ENCODE data around the gene TNFRSF18.
A peak's percentile ranks its signal among the peaks of the same experiment; 100 is the strongest.
"Not testable (repeated sequence)": the region's sequence is repeated elsewhere in the genome, so short reads cannot be mapped to it uniquely, and the experiment has no call there.

TNFRSF18 gene

DNA sequence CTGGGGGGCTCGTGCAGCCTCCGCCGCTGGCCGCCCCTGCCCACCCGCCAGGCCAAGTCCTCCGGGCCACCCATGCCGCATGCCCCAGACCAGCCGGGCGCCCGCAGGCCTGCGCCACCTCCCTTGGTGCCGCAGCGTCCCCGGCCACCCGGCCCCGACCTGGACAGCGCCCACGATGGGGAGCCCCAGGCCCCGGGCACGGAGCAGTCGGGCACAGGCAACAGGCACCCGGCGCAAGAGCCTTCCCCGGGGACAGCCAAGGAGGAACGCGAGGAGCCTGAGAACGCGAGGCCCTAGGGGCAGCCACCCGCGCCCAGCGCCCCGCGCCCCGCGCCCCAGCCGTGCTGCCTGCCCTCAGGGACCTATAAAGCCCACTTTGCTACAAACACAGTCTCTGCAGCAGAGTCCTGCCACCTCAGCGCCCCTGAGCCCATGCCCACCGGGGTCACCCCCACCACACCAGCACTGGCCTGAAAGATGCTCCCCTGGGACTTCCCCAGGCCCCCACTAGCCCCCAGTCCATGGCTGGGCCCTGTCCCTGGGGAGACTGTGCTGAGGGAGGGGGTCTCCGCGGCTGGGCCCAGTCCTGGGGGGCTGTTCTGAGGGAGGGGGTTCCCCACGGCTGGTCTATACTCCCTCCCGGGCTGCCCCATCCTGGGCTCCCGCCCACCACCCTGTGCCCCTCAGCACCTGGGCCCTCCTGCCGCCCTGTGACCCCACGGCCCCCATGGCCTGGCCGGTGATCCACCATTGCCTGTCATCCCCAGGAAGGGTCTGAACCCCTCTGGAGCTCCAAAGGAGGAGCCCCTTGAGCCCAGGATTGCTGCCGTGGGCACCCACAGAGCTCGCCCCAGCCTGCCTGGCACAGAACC, 8.6 kb downstream of the TNFRSF18 start:
- no peaks in the 10 kb centered on the region for H3K9me3 ChIP-seq
- no peaks in the 10 kb centered on the region for H3K36me3 ChIP-seq
- H3K4me1 ChIP-seq: no peaks in the 10 kb centered on the region
- peaks cover 27% of the 10 kb centered on the region for H3K27me3 ChIP-seq
- DNase-seq: peak; percentile 12
- H3K4me3 ChIP-seq (ENCODE audit: low read depth, low read length): no peak overlapping the region
- TF ChIP-seq, protein P1, sequence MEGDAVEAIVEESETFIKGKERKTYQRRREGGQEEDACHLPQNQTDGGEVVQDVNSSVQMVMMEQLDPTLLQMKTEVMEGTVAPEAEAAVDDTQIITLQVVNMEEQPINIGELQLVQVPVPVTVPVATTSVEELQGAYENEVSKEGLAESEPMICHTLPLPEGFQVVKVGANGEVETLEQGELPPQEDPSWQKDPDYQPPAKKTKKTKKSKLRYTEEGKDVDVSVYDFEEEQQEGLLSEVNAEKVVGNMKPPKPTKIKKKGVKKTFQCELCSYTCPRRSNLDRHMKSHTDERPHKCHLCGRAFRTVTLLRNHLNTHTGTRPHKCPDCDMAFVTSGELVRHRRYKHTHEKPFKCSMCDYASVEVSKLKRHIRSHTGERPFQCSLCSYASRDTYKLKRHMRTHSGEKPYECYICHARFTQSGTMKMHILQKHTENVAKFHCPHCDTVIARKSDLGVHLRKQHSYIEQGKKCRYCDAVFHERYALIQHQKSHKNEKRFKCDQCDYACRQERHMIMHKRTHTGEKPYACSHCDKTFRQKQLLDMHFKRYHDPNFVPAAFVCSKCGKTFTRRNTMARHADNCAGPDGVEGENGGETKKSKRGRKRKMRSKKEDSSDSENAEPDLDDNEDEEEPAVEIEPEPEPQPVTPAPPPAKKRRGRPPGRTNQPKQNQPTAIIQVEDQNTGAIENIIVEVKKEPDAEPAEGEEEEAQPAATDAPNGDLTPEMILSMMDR (IDR thresholded peaks at IDR 0.05; ENCODE audit: low read depth, low read length): no peak

DNA sequence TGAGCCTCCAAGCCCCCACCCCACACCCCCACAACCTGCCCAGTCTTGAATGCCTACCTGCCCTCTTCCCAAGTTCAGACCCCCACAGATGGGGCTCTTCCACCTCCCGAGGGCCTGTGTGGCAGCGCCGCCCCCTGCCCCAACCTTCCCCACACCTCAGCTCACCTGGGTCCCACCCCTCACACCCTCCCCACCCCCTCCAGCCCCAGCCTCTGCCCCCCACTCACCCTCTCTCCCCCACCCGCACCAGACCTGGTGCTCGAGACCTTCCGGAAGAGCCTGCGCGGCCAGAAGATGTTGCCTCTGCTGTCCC, 9.2 kb downstream of the TNFRSF18 start:
- TF ChIP-seq, protein P1 (IDR thresholded peaks at IDR 0.05; ENCODE audit: low read depth, low read length): no peak
- no peaks in the 10 kb centered on the region for H3K36me3 ChIP-seq
- peaks cover 28% of the 10 kb centered on the region for H3K27me3 ChIP-seq

DNA sequence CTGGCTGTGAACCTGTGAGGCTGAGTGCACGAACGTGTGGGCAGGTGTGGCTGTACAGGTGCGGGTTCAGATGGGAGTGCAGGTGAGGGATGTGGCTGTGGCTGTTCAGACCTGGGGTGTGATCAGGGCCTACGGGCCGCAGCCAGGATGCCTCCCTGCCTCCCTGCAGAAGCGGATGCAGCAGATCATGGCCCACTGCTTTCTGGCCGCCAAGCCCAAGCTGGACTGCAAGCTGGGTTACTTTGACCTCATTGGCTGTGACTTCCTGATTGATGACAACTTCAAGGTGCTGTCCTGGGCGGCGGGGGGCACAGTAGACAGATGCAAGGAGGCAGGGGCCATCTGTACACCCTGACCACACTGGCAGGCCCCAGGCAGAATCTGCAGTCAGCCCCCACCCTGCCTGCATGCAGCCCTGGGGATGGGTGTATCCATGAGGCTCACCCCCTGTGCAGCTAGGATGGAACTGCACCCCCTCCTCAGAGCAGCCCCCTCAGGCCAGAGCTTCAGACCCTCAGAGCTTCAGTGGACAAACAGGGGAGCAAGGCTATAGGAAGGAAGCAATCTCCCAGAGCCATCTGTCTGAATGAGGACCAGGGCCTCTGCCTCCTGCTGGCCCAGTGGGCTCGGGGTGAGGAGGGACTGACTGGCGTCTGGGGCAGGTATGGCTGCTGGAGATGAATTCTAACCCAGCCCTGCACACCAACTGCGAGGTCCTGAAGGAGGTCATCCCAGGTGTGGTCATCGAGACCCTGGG, 9.8 kb downstream of the TNFRSF18 start:
- no peaks in the 10 kb centered on the region for H3K36me3 ChIP-seq
- peaks cover 28% of the 10 kb centered on the region for H3K27me3 ChIP-seq

More for the DNA sequence above, 9.2 kb downstream of the TNFRSF18 start:
- no peak for DNase-seq
- H3K4me1 ChIP-seq: no peaks in the 10 kb centered on the region
- H3K9me3 ChIP-seq: no peaks in the 10 kb centered on the region
- H3K4me3 ChIP-seq (ENCODE audit: low read depth, low read length): no peak overlapping the region

DNA sequence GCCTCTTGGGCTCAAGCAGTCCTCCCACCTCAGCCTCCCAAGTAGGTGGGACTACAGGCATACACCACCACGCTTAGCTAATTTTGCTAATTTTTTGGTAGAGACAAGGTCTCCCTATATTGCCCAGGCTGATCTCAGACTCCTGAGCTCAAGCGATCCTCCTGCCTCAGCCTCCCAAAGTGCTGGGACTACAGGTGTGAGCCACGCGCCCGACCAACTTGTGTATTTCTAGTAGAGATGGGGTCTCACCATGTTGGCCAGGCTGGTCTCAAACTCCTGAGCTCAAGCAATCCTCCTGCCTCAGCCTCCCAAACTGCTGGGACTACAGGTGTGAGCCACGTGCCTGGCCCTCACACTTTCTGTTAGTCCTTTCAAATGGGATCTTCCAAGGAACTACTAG, 10.7 kb downstream of the TNFRSF18 start:
- H3K9me3 ChIP-seq: not testable (repeated sequence)

More for the DNA sequence above, 9.8 kb downstream of the TNFRSF18 start:
- TF ChIP-seq, protein P1 (IDR thresholded peaks at IDR 0.05; ENCODE audit: low read depth, low read length): no peak
- no peaks in the 10 kb centered on the region for H3K4me1 ChIP-seq
- no peaks in the 10 kb centered on the region for H3K9me3 ChIP-seq
- no peak overlapping the region for H3K4me3 ChIP-seq (ENCODE audit: low read depth, low read length)
- DNase-seq: peak; percentile 7

DNA sequence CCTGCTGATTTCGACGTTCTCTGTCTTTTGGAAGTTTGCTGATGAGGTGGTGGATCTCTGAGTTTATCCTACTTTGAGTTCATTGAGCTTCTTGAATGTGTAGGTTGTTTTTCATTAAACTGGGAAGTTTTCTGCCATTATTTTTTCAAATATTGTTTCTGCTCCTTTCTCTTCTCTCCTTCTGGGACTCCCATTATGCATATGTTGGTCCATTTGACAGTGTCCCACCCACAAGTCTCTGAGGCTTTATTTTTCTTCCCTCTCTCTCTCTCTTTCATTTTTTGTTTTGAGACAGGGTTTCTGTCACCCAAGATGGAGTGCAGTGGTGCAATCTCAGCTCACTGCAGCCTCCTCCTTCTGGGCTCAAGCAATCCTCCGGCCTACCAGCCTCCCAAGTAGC, 11.7 kb downstream of the TNFRSF18 start:
- H3K36me3 ChIP-seq: no peaks in the 10 kb centered on the region
- no peak for DNase-seq
- TF ChIP-seq, protein P1 (IDR thresholded peaks at IDR 0.05; ENCODE audit: low read depth, low read length): no peak
- no peaks in the 10 kb centered on the region for H3K4me1 ChIP-seq
- H3K9me3 ChIP-seq: no peaks in the 10 kb centered on the region
- no peak overlapping the region for H3K4me3 ChIP-seq (ENCODE audit: low read depth, low read length)
- peaks cover 9% of the 10 kb centered on the region for H3K27me3 ChIP-seq

More for the DNA sequence above, 10.7 kb downstream of the TNFRSF18 start:
- H3K4me1 ChIP-seq; H3K4me3 ChIP-seq (ENCODE audit: low read depth, low read length); H3K36me3 ChIP-seq; DNase-seq: not testable (repeated sequence)
- H3K27me3 ChIP-seq: peaks cover 19% of the 10 kb centered on the region

DNA sequence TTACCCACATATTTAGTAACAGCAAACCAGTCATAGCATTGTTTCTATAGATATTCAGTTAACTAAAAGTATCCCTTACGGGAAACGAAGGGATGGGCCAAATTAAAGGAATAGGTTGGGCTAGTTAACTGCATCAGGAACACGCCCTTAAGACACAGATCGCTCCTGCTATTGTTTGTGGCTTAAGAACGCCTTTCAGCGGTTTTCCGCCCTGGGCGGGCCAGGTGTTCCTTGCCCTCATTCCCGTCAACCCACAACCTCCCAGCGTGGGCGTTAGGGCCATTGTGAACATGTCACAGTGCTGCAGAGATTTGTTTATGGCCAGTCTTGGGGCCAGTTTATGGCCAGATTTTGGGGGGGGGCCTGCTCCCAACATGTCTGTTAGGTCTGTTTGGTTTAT, 14.7 kb downstream of the TNFRSF18 start:
- H3K36me3 ChIP-seq: no peaks in the 10 kb centered on the region
- TF ChIP-seq, protein P1 (IDR thresholded peaks at IDR 0.05; ENCODE audit: low read depth, low read length): no peak
- peaks cover 6% of the 10 kb centered on the region for H3K27me3 ChIP-seq
- H3K4me1 ChIP-seq: no peaks in the 10 kb centered on the region
- no peak for DNase-seq
- no peak overlapping the region for H3K4me3 ChIP-seq (ENCODE audit: low read depth, low read length)
- H3K9me3 ChIP-seq: no peaks in the 10 kb centered on the region
